ENCODE data around the gene SDK1. TPM values are rescaled to one million over a fixed set of nuclear protein-coding genes. Genes with fewer than 3 reads are reported as not detected.

The SDK1 gene
- total and polyA plus RNA-seq, 10 of the 15 experiments (the other 5 are each of a cell fraction or from before 2014, with no cell fraction given): 0.14 to 0.33 TPM; not detected in 8

DNA sequence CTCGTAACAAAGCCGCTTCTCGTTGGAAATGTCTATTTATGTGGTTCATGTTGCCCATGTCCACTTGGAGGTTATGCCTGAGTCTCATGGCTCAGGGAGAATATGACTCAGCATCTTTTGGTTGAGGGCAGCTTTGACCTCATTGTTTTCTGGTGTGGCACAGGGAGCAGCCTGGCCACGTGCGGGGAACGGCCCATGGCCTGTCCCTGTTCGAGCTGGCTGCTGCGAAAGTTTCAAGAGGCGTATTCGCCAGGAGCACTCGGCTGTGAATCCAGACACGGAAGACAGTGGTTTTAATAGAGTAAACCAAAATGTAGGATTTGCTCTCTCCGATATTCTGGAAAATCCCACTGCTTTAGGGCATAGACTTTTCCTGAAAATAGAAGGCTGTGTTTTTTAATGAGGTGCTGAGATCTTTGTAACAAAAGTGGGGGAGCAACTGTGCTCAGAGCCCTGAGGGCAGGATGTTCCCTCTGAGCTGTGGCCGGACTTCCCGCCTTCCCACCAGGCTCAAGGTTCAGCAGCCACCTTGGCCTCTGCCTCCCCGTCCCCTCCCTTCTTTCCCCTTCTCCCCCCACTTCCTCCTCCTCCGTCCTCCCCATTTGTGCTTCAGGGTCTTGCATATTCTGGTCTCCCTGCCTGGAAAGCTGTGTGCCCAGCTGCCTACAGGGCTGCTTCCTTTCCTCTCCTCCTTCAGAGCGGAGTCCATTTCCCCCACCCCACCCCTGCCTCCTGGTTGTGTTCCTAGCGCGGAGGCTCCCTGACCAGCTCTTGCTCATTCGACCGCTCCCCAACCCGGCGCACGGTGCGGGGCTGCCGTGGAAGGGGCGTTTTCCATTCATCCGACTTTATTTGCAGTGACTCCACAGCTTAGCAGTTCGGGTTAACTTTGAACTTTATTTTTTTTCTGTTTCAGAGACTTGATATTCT, 642.0 kb downstream of the SDK1 start (continued):
- TF ChIP-seq ZSCAN29 (IDR thresholded peaks at IDR 0.05): no peak

DNA sequence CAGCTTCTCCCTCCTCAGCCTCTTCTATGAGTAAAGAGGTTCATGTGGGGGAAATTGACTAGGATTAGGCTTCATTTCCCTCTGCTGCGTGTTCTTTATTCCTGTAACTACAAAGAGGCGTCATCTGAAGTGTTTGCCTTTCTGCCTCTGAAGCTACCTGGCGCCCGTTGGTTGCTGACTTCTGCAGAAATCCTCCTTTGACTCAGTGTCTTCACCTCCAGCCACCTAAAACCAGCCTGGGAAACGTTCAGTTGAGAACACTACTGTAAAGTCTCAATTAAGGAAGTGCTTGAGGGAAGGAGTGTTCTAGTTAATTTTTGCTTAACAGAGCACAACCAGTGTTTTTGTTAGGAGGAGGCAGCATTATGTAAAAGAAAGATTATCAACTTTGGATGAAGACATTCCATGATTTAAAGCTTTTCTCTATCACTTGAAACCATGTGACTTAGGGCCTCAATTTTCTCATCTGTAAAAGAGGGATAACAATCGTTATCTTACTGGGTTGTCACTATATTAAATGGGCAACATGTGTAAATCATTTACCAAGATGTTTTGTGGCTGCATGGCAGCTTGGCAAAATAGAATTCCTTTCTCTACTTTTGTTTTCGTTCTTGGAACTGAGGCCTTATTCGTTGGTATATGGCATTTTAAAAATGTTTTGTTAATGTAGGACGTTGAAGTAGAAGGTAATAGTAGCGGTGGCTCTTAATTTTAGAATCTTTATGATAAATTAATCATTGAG, 642.9 kb downstream of the SDK1 start:
- Histone ChIP-seq H3K27me3 (replicated peaks in 1 of 2; ENCODE audit: control insufficient read depth in 2 of 2, insufficient read depth in 2 of 2, low read length in 1 of 2) (no peaks in the 10 kb centered on the region), H3K4me3 (no peak overlapping the region), H3K4me1 (ENCODE audit: control insufficient read depth, insufficient read depth, low read length) (no peaks in the 10 kb centered on the region), H3K4me2 (ENCODE audit: control insufficient read depth, insufficient read depth) (no peak overlapping the region), H2AFZ (ENCODE audit: control insufficient read depth, low read depth, low read length) (no peak overlapping the region), H3K27ac (ENCODE audit: control insufficient read depth, insufficient read depth) (no peak overlapping the region), H3K9ac (ENCODE audit: control insufficient read depth, insufficient read depth, low read length) (no peak overlapping the region), H4K20me1 (ENCODE audit: control insufficient read depth, insufficient read depth) (no peaks in the 10 kb centered on the region), H3K36me3 (ENCODE audit: control insufficient read depth in 2 of 2, insufficient read depth in 2 of 2, low read length in 1 of 2) (no peaks in the 10 kb centered on the region), H3K79me2 (ENCODE audit: control insufficient read depth, insufficient read depth, low read length) (no peaks in the 10 kb centered on the region), H3K9me3 (replicated peaks; ENCODE audit: control insufficient read depth, insufficient read depth, low read length) (no peaks in the 10 kb centered on the region; the same call in 2 of the 3 replicates)
- no TSS peak for BruUV-seq (replicated peaks)
- TF ChIP-seq FOXM1 (IDR thresholded peaks at IDR 0.05; ENCODE audit: low read depth, low read length): no peak
- TF ChIP-seq, protein P1, sequence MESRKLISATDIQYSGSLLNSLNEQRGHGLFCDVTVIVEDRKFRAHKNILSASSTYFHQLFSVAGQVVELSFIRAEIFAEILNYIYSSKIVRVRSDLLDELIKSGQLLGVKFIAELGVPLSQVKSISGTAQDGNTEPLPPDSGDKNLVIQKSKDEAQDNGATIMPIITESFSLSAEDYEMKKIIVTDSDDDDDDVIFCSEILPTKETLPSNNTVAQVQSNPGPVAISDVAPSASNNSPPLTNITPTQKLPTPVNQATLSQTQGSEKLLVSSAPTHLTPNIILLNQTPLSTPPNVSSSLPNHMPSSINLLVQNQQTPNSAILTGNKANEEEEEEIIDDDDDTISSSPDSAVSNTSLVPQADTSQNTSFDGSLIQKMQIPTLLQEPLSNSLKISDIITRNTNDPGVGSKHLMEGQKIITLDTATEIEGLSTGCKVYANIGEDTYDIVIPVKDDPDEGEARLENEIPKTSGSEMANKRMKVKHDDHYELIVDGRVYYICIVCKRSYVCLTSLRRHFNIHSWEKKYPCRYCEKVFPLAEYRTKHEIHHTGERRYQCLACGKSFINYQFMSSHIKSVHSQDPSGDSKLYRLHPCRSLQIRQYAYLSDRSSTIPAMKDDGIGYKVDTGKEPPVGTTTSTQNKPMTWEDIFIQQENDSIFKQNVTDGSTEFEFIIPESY (IDR thresholded peaks at IDR 0.05): no peak
- no peak for TF ChIP-seq SUZ12 (IDR thresholded peaks at IDR 0.05; ENCODE audit: unreplicated experiment)
- no peak for TF ChIP-seq JUNB (IDR thresholded peaks at IDR 0.05)
- TF ChIP-seq HDAC6 (IDR thresholded peaks at IDR 0.05; ENCODE audit: unreplicated experiment): no peak
- no peak for TF ChIP-seq PKNOX1 (IDR thresholded peaks at IDR 0.05)
- TF ChIP-seq, protein P2, sequence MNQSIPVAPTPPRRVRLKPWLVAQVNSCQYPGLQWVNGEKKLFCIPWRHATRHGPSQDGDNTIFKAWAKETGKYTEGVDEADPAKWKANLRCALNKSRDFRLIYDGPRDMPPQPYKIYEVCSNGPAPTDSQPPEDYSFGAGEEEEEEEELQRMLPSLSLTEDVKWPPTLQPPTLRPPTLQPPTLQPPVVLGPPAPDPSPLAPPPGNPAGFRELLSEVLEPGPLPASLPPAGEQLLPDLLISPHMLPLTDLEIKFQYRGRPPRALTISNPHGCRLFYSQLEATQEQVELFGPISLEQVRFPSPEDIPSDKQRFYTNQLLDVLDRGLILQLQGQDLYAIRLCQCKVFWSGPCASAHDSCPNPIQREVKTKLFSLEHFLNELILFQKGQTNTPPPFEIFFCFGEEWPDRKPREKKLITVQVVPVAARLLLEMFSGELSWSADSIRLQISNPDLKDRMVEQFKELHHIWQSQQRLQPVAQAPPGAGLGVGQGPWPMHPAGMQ (IDR thresholded peaks at IDR 0.05; ENCODE audit: borderline replicate concordance): no peak
- TF ChIP-seq ESRRA (IDR thresholded peaks at IDR 0.05; ENCODE audit: low read length): no peak
- TF ChIP-seq ZBED1 (IDR thresholded peaks at IDR 0.05; ENCODE audit: borderline replicate concordance): no peak
- TF ChIP-seq MYC (IDR thresholded peaks at IDR 0.05; ENCODE audit: insufficient read depth, insufficient read length, insufficient replicate concordance, low read length, severe bottlenecking): no peak
- no peak for TF ChIP-seq CHD1 (IDR thresholded peaks at IDR 0.05; ENCODE audit: low read depth, low read length)
- TF ChIP-seq WRNIP1 (IDR thresholded peaks at IDR 0.05; ENCODE audit: borderline replicate concordance, low read depth, low read length): no peak
- no peak for TF ChIP-seq TBL1XR1 (IDR thresholded peaks at IDR 0.05; ENCODE audit: low read depth, low read length)
- no peak for TF ChIP-seq CEBPB (IDR thresholded peaks at IDR 0.05; ENCODE audit: borderline replicate concordance in 1 of 2, low read depth in 2 of 2, low read length in 2 of 2)
- in situ Hi-C loops (cut with MboI) (no loop called here), intact Hi-C loops (cut with micrococcal nuclease; ENCODE audit: unreplicated experiment) (no loop called here)
- CTCF ChIA-PET: no interaction called here
- DNase-seq (ENCODE audit: low read depth, low spot score) (no peak), FAIRE-seq (no peak), ATAC-seq (no peak)
- SMC1A ChIA-PET (ENCODE audit: uncharacterized antibody, unreplicated experiment): no interaction called here
- WGBS (ENCODE audit: insufficient coverage, insufficient replicate concordance, low lambda C conversion rate, missing lambda C conversion rate): 5% methylated on average over 10 of the region's 10 CpGs
- RAD21 ChIA-PET (ENCODE audit: unreplicated experiment): no interaction called here
- POLR2A ChIA-PET: no interaction called here

Data from GM12878 (cell line).